ENCODE results near the gene ING4.
"Not testable (repeated sequence)": the region's sequence is repeated elsewhere in the genome, so short reads cannot be mapped to it uniquely, and the experiment has no call there.

Gene ING4

DNA sequence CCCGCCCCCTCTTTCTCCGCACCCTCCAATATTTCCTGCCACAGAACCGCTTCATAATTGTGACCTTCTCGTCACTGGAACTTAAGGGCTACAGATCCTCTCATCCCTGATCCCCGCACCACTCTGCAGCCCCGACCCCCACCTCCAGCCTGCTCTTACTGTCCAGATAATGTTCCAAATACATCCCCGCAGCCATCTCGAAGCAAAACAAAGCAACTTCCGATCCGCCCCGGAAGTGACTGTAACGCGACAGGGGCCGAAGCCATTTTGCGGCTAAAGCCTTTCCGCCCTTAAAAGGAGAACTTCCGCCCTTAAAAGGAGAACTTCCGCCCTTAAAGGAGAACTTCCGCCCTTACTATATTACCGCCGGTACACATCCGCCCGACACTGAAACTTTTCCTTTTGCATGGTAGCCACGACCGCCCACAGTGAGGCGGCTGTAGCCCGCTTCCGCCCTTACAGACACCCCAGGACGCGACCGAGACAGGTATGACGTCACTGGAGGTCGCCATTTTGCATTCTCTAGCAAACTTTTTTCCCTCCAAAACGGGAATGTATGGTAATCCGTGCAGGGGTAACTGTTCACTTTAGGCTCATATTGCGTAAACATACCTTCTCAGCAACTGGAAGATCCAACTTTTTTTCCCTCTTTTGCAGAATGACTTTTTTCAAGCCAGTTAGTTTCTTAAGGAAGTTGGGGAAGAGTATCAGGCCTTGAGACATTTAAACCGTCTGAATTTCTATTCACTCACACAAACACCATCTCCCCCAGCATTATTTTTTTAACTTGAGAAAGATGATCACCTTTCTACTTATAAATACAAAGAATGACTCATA lies at the start of gene ING4:
Gene ING4 (minus strand): TSS at position 214 of the 837 bp plus-strand sequence. CDS start 18 bp downstream, at position 196.
- DNase-seq (ENCODE audit: low read depth): peak; percentile 99

DNA sequence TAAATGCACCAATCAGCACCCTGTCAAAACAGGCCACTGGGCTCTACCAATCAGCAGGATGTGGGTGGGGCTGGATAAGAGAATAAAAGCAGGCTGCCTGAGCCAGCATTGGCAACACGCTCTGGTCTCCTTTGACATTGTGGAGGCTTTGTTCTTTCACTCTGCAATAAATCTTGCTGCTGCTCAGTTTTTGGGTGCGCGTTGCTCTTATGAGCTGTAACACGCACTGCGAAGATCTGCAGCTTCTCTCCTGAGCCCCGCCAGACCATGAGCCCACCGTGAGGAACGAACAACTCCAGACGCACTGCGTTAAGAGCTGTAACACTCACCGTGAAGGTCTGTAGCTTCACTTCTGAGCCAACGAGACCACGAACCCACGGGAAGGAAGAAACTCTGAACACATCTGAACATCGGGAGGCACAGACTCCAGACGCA lies 46.1 kb upstream of the ING4 start:
- no peak for DNase-seq (ENCODE audit: low read depth)

DNA sequence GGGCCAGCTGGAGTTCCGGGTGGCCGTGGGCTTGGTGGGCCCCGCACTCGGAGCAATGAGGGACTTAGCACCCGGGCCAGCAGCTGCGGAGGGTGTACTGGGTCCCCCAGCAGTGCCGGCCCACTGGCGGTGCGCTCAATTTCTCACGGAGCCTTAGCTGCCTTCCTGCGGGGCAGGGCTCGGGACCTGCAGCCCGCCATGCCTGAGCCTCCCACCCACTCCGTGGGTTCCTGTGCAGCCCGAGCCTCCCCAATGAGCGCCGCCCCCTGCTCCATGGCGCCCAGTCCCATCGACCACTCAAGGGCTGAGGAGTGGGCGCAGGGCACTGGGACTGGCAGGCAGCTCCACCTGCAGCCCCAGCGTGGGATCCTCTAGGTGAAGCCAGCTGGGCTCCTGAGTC lies 45.4 kb upstream of the ING4 start:
- not testable (repeated sequence) for DNase-seq (ENCODE audit: low read depth)

DNA sequence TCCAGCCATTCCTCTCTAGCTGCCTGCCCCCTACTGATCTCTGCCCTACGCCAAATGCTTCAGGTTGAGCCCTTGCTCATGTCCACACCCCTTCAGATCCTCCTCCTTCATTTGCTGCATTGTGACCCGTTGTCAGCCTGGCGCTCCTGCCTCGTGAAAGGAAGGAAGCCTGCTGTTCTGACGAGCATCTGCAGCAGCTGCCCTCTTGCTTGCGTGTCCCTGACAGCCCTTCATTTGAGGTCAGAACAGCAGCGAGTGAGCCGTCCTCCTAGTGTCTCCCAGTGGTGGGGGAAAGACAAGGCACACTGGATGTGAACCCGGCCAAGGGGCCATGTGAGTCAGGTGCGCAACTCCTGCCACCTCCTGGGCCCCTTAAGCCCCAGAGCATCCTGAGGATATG lies 40.7 kb upstream of the ING4 start:
- no peak for DNase-seq (ENCODE audit: low read depth)

DNA sequence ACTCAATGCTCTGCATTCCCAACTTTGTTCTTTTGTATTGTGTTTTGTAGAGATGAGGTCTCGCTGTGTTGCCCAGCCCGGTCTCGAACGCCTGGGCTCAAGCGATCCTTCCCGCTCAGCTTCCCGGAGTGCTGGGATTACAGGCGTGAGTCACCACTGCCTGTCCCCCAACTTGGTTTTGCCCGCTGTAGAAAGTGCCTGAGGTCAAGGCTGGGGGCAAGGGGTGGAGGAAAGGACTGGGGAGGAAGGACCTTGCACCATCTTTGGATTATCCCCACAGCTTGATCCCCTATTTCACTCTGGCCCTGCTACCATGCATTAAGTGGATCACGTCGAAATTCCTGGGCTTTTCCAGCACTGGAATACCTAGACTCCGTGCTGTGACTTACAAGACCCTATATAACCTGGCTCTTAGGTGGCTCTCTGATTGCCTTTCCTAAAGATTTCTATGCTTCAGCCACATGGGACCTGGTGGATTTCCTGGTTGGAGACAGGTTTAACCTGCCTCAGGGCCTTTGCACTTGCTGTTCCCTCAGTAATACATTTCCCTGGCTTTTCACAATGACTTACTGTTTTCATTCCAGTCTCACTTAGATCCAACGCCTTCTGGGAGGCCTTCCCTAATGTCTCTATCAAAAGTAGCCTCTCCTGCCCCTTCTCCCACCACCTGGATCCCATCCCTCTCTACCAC lies 38.3 kb upstream of the ING4 start:
- DNase-seq (ENCODE audit: low read depth): no peak

DNA sequence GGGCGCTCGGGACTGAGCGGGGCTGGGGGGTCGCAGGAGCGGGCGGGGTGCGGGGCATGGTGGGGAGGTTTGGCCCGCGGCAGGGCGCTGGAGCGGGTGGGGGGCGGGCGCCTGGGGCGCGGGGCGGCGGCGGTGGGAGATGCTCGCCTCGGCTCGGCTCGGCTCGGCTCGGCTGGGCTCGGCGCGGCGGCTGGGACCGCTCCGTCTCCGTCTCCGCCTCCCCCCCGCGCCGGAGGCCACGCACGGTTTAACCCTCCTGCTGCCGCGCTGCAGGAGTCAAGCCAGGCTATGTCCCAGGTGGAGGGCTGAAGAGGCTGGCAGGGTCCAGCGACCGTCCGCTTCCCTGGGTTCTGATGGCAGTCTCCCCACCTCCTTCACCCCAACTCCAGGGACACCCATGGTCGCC lies 37.7 kb upstream of the ING4 start, which contains the start of gene PIANP:
Gene PIANP (minus strand): TSS at position 170 of the 406 bp plus-strand sequence. CDS start 2,754 bp downstream, outside the sequence.
- DNase-seq (ENCODE audit: low read depth): no peak

DNA sequence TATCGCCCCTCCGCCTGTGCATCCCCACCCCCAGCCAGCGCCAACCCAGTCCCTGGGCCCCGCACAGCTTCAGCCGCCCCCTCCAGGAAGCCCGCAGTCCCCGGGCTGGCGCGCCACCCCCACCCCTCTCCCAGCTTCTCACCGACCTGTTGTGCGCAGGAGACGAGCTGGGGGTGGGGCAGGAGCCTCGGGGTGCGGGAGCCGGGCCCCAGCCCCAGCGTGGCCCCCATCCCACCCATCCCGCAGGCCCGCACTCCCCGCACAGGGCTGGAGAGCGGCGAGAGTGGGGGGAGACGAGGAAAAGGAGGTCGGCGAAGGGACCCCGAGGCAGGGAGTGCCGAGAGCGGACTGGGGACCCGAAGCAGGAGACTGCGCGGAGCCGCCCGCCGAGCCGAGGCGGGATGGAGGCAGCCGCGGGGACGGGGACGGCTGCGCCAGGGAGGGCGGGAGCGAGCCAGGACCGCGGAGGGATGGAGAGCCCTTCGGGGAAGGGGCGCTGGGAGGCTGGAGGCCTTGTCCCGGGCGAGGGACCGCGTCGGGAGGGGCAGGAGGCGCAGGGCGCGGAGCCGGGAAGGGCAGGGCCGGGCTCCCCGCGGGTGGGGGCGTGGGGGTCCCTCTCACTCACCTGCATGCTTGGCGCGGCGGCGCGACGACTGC lies 37.2 kb upstream of the ING4 start:
- no peak for DNase-seq (ENCODE audit: low read depth)

DNA sequence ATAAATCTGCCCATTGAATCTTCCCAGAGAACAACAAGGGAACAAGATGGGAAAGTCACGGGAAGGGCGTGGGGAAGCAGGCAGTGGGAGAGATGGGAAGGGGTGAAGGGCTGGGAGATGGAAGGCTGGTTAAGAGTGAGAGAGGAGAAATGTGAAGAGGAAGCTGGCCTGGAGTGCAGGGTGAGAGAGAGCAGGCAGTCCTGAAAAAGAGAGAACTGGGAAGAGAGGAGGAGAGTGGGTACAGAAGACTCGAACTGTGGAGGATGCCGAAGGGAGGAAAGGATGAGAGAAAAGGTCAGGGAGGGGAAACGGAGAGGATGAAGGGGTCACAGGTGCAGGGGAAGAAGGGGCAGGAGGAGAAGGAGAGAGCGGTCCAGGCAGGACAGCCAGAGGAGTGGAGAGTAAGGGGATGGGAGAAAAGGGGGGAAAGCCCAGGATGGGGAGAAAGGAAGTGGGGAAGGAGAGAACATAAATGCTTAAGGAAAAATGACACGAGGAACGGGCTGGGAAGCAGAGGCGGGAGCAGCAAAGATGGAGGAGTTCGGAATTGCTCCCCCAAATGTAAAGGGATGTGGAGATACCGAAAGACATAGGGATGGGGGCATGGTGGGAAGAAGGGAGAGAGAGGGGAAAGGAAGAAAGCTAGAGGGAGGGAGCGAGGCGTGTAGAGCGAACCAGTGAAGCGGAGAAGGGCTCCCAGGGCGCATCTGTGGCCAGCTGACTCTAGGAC lies 36.5 kb upstream of the ING4 start:
- DNase-seq (ENCODE audit: low read depth): no peak

DNA sequence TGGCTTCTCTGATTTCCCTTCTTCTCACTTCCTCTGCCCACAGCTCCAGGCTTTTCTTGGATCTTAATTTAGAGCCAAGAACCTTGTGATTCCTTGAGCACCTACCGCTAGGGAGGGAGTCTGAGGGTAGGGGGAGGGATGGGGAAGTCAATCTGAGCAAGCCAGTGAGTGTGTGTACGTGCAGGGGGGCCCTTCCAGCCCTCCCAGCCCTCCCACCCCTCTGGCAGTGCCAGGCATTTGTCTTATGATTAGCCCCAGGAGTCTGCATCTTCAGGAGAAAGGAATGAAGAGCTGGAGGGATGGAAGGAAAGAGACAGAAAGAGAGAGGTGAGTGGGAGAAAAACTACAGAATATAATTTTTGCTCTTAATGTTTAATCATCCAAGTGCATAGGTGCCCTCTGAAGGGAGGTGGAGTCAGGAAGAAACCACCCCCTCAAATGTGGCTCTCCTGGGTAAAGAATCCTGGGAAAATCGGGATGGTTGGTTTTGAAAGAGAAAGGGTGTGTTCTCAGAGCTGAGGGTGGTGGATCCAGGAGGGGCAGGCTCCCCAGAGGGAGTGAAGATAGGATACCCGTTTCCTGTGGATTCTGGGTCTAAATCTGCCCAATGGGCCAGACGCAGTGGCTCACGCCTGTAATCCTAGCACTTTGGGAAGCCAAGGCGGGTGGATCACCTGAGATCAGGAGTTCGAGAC lies 35.6 kb upstream of the ING4 start:
- DNase-seq (ENCODE audit: low read depth): no peak

DNA sequence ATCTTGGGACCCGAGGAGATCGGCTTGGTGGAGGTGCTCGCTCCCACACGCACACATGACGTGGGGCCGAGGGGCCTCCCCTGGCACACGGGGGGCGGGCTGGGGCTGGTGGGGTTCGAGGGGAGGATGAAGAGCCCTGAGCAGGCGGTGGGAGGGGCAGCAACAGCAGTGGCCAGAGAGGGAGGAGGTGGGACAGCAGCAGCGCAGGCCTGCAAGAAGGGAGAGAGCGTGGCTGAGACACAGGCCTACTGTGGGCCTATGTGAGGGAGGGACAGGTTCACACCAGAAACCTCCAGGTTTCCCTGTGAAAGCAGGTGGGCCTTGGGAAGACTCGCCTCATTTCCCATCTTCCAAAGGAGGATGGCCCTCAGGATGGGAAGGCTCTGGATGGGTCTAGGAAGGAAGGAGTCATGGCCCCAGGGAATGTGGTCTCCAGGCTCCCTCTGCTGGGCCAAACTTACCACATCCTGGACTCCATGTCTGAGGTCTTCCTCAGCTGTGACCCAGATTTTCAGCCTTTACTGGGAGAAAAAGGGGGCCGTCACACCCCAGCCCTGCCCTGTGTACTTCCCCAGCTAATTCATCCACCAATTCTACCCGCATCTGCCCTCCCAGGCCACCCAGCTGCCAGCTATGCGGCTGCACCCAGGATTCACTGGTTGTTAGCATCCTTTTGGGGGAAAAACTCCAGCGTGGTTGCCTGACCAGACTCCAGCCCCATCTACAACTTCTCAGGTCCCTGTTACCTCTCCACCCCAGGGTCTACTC lies 34.8 kb upstream of the ING4 start:
- peak; percentile 57 for DNase-seq (ENCODE audit: low read depth)

DNA sequence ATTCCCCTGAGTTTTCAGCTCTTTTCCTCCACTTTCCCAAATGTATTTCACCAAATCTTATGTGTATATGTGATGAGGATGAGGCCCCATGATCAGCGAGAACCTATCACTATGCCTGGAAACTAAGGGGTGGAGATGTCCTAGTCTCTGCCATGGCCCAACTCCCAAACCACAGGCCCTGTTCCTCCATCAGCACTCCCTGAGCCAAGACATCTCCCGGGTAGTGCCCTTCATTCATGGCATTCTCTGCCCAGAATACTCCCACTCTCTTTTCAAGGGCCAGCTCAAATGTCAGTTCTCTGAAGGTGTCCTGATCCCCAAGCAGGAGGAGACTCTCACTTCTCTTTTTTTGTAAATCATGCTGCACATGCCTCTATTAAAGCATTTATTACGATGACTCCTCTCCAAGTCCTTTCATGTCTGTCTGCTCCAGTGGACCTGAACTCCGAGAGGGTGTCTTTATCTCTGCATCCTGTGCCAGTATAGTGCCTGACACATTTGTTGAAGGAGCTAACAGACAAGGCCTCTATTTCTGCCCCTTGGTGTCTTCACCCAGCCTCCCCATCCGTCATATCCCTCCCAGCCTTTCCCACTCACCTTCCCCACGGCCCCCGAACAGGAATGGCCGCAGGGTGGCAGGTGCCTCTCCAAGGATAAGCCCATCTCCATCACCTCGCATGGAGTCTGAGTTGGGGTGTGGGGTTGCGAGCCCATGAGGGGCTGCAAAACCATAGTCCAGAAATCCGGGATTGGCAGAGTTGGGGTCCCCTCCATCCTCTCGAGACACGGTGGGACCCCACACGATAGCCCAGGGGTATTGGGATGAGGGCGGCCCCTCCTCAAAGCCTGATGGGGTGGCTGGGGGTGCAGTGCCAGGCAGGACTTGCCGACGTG lies 34.0 kb upstream of the ING4 start:
- DNase-seq (ENCODE audit: low read depth): no peak

DNA sequence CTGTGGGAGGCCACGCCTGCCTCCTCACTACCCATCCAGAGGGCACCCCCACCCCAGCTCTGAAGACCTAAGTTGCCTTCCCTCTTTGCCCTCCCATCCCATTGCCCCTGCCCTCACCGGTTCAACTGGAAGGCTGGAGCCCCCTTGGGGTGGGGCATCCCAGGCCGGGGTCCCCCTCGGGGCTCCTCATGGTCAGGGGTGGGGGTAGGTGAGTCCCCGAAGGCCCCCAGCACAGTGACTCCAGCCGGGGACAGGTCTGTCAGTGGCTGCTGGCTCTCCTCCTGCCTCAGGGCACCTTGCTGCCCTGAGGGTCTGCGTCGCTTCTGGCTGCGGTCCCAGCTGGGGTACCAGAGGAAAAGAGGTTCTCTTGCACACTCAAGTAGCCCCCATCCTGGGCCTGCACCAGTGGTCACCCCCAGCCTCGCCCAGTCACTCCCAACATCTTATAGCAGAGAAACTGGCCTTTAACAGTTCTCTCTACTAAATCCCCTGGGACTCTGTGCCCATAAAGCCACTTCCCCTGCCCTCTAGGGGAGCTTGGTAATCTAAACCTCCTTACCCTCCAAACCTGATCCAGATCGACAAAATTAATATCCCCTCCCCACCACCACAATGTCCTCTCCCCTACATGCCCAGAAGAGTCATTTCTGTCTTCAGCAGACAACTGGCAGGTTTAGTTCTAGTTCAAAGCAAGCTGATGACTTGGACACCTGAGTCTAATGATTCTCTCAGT lies 32.6 kb upstream of the ING4 start:
- no peak for DNase-seq (ENCODE audit: low read depth)

DNA sequence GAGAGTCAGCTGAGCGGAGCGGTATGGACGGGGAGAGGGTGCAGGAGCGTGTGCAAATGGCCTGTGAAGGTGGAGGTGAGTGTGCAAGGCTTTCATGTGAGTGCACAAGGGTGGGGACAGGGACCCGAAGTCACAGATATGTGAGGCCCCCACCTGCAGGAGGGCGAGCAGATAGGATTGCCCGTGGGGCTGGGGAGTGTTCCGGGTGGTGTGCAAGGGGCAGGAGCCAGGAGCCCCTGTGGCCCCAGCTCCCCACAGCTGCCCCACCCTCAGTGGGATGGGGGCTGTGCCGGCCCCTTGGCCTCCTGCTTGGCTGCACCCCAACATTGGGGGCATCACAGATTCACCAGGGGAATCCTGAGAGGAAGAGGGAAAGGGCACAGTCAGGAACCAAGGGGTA lies 31.8 kb upstream of the ING4 start:
- no peak for DNase-seq (ENCODE audit: low read depth)

DNA sequence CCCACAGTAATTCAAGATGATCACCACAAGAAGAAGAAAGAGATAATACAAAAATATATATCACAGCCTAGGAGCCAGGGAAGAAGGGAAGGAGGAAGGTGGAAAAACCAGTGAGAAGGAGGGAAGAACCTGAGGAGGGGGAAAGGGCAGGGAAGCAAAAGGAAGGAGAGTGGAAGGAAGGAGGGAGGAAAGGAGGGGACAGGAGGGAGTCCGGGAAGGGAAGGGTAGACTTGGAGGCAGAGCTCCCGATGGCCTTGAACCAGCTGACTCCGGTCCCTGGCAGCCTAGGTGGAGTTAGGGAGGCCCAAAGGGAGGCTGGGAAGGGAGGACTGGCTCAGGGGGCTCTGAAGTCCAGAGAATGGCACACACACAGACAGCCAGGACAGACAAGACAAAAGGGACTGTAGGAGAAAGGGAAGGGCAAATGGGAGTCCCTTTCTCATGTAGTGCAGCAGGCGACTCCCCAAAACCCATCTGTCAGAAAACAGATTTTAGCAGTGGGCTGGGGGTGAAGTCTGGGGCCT lies 31.0 kb upstream of the ING4 start:
- no peak for DNase-seq (ENCODE audit: low read depth)

DNA sequence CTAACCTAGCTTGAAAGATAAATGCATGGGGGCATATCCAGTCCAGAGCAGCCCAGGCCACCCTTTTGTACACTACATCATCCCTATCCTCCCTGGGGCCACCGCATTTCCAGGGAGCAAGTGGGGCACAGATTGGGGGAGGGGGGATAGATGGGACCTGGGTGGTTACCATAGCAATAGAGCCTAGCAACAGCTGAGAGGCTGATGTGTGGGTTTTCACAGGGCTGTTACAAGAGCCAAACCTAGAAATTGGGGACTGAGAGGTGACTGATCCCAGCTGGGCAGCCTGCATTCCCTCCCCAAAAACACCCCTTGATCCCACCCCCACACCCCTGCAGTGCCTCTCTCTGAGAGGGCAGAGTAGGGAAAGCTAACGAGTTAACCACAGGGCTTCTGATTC lies 30.0 kb upstream of the ING4 start:
- no peak for DNase-seq (ENCODE audit: low read depth)

DNA sequence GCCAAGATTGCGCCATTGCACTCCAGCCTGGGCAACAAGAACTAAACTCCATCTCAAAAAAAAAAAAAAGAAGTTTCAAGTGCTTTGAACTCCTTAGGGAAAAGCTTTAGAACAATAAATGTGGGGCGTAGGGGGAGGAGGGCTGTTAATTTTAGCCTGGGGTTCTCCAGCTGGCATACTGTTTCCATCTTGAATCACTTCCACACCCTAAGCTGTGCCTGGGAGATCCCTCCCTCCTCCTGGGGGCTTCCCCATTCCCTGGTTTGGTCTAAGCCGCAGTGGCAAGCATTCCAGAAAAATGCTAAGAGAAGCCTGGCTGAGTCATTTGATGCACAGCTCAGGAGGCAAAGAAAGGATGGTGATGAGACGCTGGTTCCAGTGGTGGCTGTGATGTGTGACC lies 28.6 kb upstream of the ING4 start:
- peak; percentile 48 for DNase-seq (ENCODE audit: low read depth)

DNA sequence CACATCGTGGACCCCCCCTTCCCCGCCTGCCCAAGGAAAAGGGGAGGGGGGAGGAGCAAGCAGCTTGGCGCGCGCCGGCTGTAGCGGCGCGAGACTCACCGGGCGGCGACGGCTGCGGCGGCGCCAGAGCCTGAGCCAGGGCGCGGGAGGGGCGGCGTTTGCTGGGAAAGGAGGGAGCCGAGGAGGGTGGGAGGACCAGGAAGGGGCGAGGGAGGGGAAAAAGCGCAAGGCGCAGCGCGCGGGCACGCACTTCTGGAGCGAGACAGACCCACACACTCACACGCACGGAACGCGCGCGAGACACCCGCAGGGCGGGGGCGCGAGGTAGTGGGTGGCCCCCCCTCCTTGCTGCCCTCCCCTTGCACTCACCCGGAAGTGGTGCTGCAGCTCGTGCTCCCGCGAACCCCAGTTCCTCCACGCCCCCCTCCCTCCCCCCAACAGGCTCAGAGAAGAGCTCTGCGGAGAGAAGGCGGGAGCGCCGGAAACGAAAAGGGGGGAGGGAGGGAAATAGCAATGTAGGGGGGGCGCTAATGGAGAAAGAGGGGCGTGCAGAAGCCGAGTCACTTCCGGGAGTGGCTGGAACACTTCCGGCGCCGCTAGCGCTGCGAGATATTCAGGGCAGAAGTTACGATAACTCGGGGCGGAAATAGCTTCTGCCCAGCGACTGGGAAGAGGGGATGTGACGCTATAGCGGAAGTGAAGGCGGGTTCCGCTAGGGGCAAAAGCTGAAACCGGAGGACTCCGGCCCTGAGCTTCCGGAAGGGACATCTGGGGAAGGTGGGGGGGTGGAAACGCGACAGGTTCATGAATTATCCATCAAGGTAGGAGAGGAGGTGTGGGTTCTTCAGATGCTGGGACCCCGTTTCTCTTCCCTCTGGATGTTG lies 26.3 kb upstream of the ING4 start, which contains the start of gene ZNF384:
Gene ZNF384 (minus strand): TSS at position 377 of the 884 bp plus-strand sequence. CDS start 9,855 bp downstream, outside the sequence.
- peak; percentile 99 for DNase-seq (ENCODE audit: low read depth)
